Measurements from ENCODE around the gene EMP2. TPM values are rescaled to one million over a fixed set of nuclear protein-coding genes. Genes with fewer than 3 reads are reported as not detected.

Gene EMP2, protein sequence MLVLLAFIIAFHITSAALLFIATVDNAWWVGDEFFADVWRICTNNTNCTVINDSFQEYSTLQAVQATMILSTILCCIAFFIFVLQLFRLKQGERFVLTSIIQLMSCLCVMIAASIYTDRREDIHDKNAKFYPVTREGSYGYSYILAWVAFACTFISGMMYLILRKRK
- total RNA-seq (10 to 100 TPM in 8 of 9 donors, 1 to 10 TPM in 1; 6.2 to 34.0 (median 15.4) TPM), polyA plus RNA-seq (10 to 100 TPM in 2 of 3 donors, 1 to 10 TPM in 1; 5.9 to 10.2 (median 10.0) TPM)
- long read RNA-seq, donor 1, full-length matches to known transcripts: 3 of 3 reads
- long read RNA-seq, donor 1, partial matches to known transcripts: 0 of 3 reads
- long read RNA-seq, donor 1, other reads (novel, unspliced or antisense): 0 of 3 reads
- long read RNA-seq, donor 2, full-length matches to known transcripts: 10 of 10 reads
- long read RNA-seq, donor 2, partial matches to known transcripts: 0 of 10 reads
- long read RNA-seq, donor 2, other reads (novel, unspliced or antisense): 0 of 10 reads
- long read RNA-seq, donor 3, full-length matches to known transcripts: 5 of 5 reads
- long read RNA-seq, donor 3, partial matches to known transcripts: 0 of 5 reads
- long read RNA-seq, donor 3, other reads (novel, unspliced or antisense): 0 of 5 reads
- long read RNA-seq, donor 4, full-length matches to known transcripts: 4 of 6 reads
- long read RNA-seq, donor 4, partial matches to known transcripts: 0 of 6 reads
- long read RNA-seq, donor 4, other reads (novel, unspliced or antisense): 2 of 6 reads
- long read RNA-seq, donor 5, full-length matches to known transcripts: 20 of 22 reads
- long read RNA-seq, donor 5, partial matches to known transcripts: 0 of 22 reads
- long read RNA-seq, donor 5, other reads (novel, unspliced or antisense): 2 of 22 reads
- long read RNA-seq, donor 6, full-length matches to known transcripts: 14 of 18 reads
- long read RNA-seq, donor 6, partial matches to known transcripts: 2 of 18 reads
- long read RNA-seq, donor 6, other reads (novel, unspliced or antisense): 2 of 18 reads
- long read RNA-seq, donor 7: 0 reads
- long read RNA-seq, donor 8, full-length matches to known transcripts: 14 of 14 reads
- long read RNA-seq, donor 8, partial matches to known transcripts: 0 of 14 reads
- long read RNA-seq, donor 8, other reads (novel, unspliced or antisense): 0 of 14 reads
- long read RNA-seq, donor 9, full-length matches to known transcripts: 8 of 8 reads
- long read RNA-seq, donor 9, partial matches to known transcripts: 0 of 8 reads
- long read RNA-seq, donor 9, other reads (novel, unspliced or antisense): 0 of 8 reads
- long read RNA-seq, donor 10, full-length matches to known transcripts: 4 of 4 reads
- long read RNA-seq, donor 10, partial matches to known transcripts: 0 of 4 reads
- long read RNA-seq, donor 10, other reads (novel, unspliced or antisense): 0 of 4 reads

DNA sequence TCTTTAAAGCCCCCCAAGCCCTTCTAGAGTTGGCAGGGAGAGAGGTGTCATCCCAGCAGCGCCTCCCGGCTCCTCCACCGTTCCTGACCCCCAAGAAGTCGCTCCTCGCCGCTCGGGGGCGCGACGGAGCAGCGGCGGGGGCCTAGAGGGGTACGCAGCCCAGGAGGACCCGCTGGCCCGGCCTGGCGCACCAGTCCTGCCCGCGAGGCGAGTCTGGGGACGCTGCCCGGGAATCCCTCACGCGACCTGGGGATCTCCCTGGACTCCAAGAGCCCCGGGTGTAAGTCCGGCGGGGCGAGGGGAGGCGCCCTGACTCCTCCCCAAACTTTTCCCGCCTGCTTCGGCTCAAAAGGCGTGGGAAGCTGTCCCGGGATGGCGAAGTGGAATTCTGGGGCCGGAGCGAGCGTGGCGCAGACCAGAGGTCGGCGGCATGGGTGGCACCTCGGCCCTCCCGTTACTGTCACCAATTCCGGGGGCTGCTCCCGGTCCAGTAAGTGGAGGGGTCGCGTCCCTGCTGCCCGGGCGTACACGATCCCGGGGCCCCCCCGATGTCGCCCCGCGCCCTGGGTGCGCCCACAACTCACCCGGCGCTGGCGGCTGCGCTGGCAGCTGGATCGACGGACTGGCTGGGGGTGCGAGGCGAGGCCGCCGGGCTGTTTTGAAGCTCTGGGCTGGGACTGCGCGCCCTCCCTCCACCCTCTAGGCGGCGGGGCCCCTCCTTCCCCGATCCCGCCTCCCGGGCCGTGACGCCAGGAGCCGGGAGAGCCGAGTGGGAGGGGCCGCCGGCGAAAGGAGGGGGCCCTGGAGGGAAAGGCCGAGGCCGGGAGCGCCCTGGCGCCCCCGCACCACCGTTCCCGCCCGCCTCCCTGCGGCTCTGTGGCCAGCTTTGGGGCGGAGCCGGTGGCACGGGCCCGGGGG lies at the start of gene EMP2:
Gene EMP2, minus strand, starts transcription at position 634 of the 918 bp plus-strand sequence. CDS start 32,981 bp downstream, outside the sequence.
- intact Hi-C loops (cut with DNase I): no loop called here
- no peaks in the 10 kb centered on the region for H3K36me3 ChIP-seq (replicated peaks in 1 of 2)
- TF ChIP-seq POLR2A (IDR thresholded peaks at IDR 0.05) (no peak), CTCF (IDR thresholded peaks at IDR 0.05) (peak in 3 of 6 experiments; percentile 20 to 51 (median 33))
- H3K4me1 ChIP-seq (replicated peaks in 1 of 2): peaks cover 5 to 28% of the 10 kb centered on the region in 2 donors
- H3K4me3 ChIP-seq: peak within 1 kb of the TSS; percentile 19 to 86 (median 55)
- H3K9me3 ChIP-seq (replicated peaks in 1 of 3): no peaks in the 10 kb centered on the region
- DNase-seq: peak; percentile 43 to 67 (median 60)
- peak within 1 kb of the TSS in 3 of 5 donors; percentile 40 to 87 (median 78) for H3K27ac ChIP-seq
- no peaks in the 10 kb centered on the region for H3K27me3 ChIP-seq
- WGBS, 4 donors: 0 to 1% (median 0%) methylated on average over 13 to 89 of the region's 91 CpGs

GRCh38 chr16:10629592-10629963 lies 49.2 kb upstream of the EMP2 start:
- WGBS, 4 donors: 62 to 79% (median 70%) methylated on average over 4 to 6 of the region's 6 CpGs
- H3K9me3 ChIP-seq (replicated peaks in 1 of 3): no peaks in the 10 kb centered on the region
- H3K36me3 ChIP-seq (replicated peaks in 1 of 2): no peaks in the 10 kb centered on the region
- intact Hi-C loops (cut with DNase I): no loop called here
- no peak overlapping the region for H3K4me3 ChIP-seq
- TF ChIP-seq CTCF (IDR thresholded peaks at IDR 0.05) (no peak), POLR2A (IDR thresholded peaks at IDR 0.05) (no peak)
- DNase-seq: no peak
- no peaks in the 10 kb centered on the region for H3K27me3 ChIP-seq
- no peaks in the 10 kb centered on the region for H3K4me1 ChIP-seq (replicated peaks in 1 of 2)
- no peak overlapping the region for H3K27ac ChIP-seq

DNA sequence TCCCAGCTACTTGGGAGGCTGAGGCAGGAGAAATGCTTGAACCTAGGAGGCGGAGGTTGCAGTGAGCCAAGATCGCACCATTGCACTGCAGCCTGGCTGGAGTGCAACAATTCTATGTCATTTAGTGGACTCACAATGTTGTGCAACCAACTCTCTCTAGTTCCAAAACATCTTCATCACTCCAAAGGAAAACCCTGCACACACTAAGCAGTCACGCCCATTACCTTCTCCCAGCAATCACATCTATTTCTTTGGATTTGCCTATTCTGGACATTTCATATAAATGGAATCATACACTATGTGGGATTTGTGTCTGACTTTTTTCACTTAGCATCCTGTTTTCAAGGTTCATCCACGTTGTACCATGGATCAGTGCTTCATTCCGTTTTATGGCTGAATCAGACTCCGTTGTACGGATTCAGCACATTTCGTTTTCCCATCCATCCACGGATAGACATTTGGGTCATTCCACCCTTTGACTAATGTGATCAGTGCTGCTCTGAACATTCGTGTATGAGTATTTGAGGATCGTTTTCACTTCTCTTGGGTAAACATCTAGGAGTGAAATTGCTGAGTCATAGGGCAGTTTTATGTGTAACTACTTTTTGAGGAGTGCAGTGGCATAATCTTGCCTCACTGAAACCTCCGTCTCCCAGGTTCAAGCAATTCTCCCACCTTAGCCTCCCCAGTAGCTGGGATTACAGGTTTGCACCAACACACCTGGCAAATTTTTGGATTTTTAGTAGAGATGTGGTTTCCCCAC lies 45.4 kb upstream of the EMP2 start:
- Histone ChIP-seq H3K4me3 (no peak overlapping the region), H3K4me1 (replicated peaks in 1 of 2) (no peaks in the 10 kb centered on the region), H3K36me3 (replicated peaks in 1 of 2) (no peaks in the 10 kb centered on the region), H3K27ac (no peak overlapping the region), H3K27me3 (no peaks in the 10 kb centered on the region), H3K9me3 (replicated peaks in 1 of 3) (no peaks in the 10 kb centered on the region)
- TF ChIP-seq POLR2A (IDR thresholded peaks at IDR 0.05): no peak
- TF ChIP-seq CTCF (IDR thresholded peaks at IDR 0.05): no peak
- 74 to 85% (median 81%) methylated on average over 12 of the region's 12 CpGs for WGBS, 4 donors
- intact Hi-C loops (cut with DNase I): no loop called here
- DNase-seq: no peak

Data from adrenal gland (tissue), 19 donors.